Testis (tissue), 3 donors: ENCODE data around the gene ZNF878. TPM values are rescaled to one million over a fixed set of nuclear protein-coding genes. Genes with fewer than 3 reads are reported as not detected.
A peak's percentile ranks its signal among the peaks of the same experiment; 100 is the strongest.

Experiments
- DNase-seq: peaks from one replicate; pipeline ENCODE4 v3.0.0-alpha.2; 2019
- H3K27ac ChIP-seq, 2 donors: fragments of 200-600 bp; sonication (generic); one replicate each; pipeline ENCODE4 v1.5.1; 2019
- H3K27me3 ChIP-seq: fragments of 200-600 bp; sonication (generic); one replicate; pipeline ENCODE4 v1.5.1; 2019
- H3K36me3 ChIP-seq: fragments of 200-600 bp; sonication (generic); one replicate; pipeline ENCODE4 v1.5.1; 2017; ENCODE audit warnings: low read depth; ENCODE audit errors: missing control alignments
- H3K4me1 ChIP-seq: fragments of 200-600 bp; sonication (generic); one replicate; pipeline ENCODE4 v1.5.1; 2019
- H3K4me3 ChIP-seq, 2 donors: fragments of 200-600 bp; sonication (generic); one replicate each; pipeline ENCODE4 v1.5.1; 2017 to 2019
- H3K9me3 ChIP-seq: fragments of 200-600 bp; sonication (generic); one replicate; pipeline ENCODE4 v1.5.1; 2017
- CTCF ChIP-seq, 3 experiments: fragments of 450-650 bp in 2 of 3; fragments of 200-600 bp in 1 of 3; sonication (generic) in 1 of 3; IDR thresholded peaks; one replicate each; pipeline ENCODE4 v1.5.1; 2016 to 2019; ENCODE audit warnings: antibody characterized with exemption in 3 of 3, mild to moderate bottlenecking in 2 of 3, moderate library complexity in 1 of 3
- POLR2A ChIP-seq: fragments of 450-650 bp; IDR thresholded peaks from one replicate; pipeline ENCODE4 v1.6.1; 2017; ENCODE audit warnings: antibody characterized with exemption, mild to moderate bottlenecking, moderate library complexity
- WGBS, 2 donors: methylation state at CpG; one replicate each; pipeline ENCODE4 v1.1.5; 2018; 5-methylcytosine and 5-hydroxymethylcytosine counted together
- intact Hi-C: fragments of 100-400 bp; cut with DNase I; formaldehyde crosslinking; loops from one replicate; pipeline ENCODE4 v1.15.1; 2023; ENCODE audit warnings: low total_unique reads
- polyA plus RNA-seq: library from polyadenylated mRNA; stranded (reverse); fragments of 350-450 nt; fragmentation: Illumina TruSeq; extraction: RNeasy Lipid Tissue Mini Kit (QIAGEN cat#74804); gene quantifications from one replicate; pipeline ENCODE4 v1.2.3, GENCODE V29; 2014; ENCODE audit warnings: low read depth, low replicate concordance; ENCODE audit not compliant: insufficient read depth
- total RNA-seq, 2 donors: library from RNA; depleted of rRNA; stranded (reverse); fragments of >200 nt; gene quantifications; one replicate each; pipeline ENCODE4 v1.2.3, GENCODE V29; 2016

The ZNF878 gene
- total and polyA plus RNA-seq, 3 donors from 2014 or later = 0.31 to 1.1 (median 0.54) TPM

DNA sequence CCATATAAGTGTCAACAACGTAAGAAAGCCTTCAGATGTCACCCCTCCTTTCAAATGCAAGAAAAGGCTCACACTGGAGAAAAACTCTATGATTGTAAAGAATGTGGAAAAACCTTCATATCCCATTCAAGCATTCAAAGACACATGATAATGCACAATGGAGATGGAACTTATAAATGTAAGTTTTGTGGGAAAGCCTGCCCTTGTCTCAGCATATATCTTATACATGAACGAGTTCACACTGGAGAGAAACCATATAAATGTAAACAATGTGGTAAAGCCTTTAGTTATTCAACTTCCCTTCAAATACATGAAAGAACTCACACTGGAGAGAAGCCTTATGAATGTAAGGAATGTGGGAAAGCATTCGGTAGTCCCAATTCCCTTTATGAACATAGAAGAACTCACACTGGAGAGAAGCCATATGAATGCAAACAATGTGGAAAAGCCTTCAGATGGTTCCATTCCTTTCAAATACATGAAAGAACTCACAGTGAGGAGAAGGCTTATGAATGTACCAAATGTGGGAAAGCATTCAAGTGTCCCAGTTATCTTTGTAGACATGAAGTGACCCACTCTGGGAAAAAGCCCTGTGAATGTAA, 22.9 kb upstream of the ZNF878 start:
- Histone ChIP-seq H3K4me3 (no peak overlapping the region), H3K27me3 (no peaks in the 10 kb centered on the region)
- 86 to 95% methylated on average over 3 of the region's 3 CpGs for WGBS, 2 donors

GRCh38 chr19:12064590-12065538, 12.1 kb upstream of the ZNF878 start, which contains the start of gene ZNF844:
Gene ZNF844, plus strand, starts transcription at chr19:12064731. Its CDS starts 143 bp downstream, at chr19:12064874.
- H3K4me1 ChIP-seq = peaks cover 13% of the 10 kb centered on the region
- H3K9me3 ChIP-seq = no peaks in the 10 kb centered on the region
- TF ChIP-seq POLR2A = peak; percentile 76
- TF ChIP-seq CTCF (IDR thresholded peaks at IDR 0.05) = no peak
- DNase-seq = peak; percentile 99
- H3K4me3 ChIP-seq = peak within 1 kb of the TSS; percentile 87 to 89
- WGBS, 2 donors = 1% methylated on average over 20 to 44 of the region's 66 CpGs
- H3K27me3 ChIP-seq = no peaks in the 10 kb centered on the region
- no peaks in the 10 kb centered on the region for H3K36me3 ChIP-seq
- intact Hi-C loops = no loop called here
- H3K27ac ChIP-seq = peak within 1 kb of the TSS; percentile 95 to 97

More for the DNA sequence above, 22.9 kb upstream of the ZNF878 start:
- Histone ChIP-seq H3K4me1 (no peaks in the 10 kb centered on the region), H3K36me3 (peaks cover 5% of the 10 kb centered on the region), H3K27ac (no peak overlapping the region), H3K9me3 (no peaks in the 10 kb centered on the region)
- no peak for DNase-seq
- intact Hi-C loops = no loop called here
- TF ChIP-seq CTCF (IDR thresholded peaks at IDR 0.05) (no peak), POLR2A (no peak)

GRCh38 chr19:12055784-12056183, 3.0 kb upstream of the ZNF878 start:
- Histone ChIP-seq H3K4me1 (peaks cover 9% of the 10 kb centered on the region), H3K9me3 (no peaks in the 10 kb centered on the region), H3K4me3 (no peak overlapping the region), H3K27ac (no peak overlapping the region), H3K27me3 (no peaks in the 10 kb centered on the region), H3K36me3 (no peaks in the 10 kb centered on the region)
- intact Hi-C loops = no loop called here
- WGBS, 2 donors = 68 to 75% methylated on average over 5 of the region's 5 CpGs
- DNase-seq = no peak
- TF ChIP-seq CTCF (IDR thresholded peaks at IDR 0.05) (no peak), POLR2A (no peak)

DNA sequence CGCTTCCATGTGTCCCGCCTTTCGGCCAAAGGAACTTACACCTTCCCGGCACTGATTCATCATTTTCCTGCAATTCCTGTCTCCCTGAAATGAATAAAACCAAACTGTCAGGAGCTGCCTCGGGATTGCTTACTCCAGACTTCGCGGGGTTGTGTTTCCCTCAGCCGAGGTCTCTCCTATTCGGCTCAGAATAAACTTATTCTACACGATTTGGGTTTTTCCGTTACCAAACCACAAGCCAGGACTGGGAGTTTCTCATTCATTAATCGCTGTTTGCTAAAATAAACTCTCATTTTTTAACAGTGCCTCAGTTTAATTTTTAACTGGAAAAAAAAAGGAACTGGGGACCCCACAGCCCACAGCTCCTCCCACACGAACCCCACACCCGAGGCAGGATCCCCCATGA, 667 bp downstream of the ZNF878 start:
- 0% methylated on average over 14 of the region's 14 CpGs for WGBS, 2 donors
- no peaks in the 10 kb centered on the region for H3K9me3 ChIP-seq
- no peak overlapping the region for H3K27ac ChIP-seq
- no peak for DNase-seq
- H3K4me3 ChIP-seq = peak overlapping the region; percentile 60 to 69
- intact Hi-C loops = no loop called here
- TF ChIP-seq CTCF (IDR thresholded peaks at IDR 0.05) (no peak), POLR2A (no peak)
- H3K36me3 ChIP-seq = no peaks in the 10 kb centered on the region
- H3K4me1 ChIP-seq = peaks cover 9% of the 10 kb centered on the region
- no peaks in the 10 kb centered on the region for H3K27me3 ChIP-seq
